HepG2 (cell line): ENCODE measurements around the gene CHADL. TPM values are rescaled to one million over a fixed set of nuclear protein-coding genes. Genes with fewer than 3 reads are reported as not detected.

ENCODE experiments used
- ADNP ChIP-seq: sonication (generic); formaldehyde crosslinking; IDR thresholded peaks from 2 replicates; pipeline ENCODE4 v1.4.0; 2020; ENCODE audit warnings: missing genetic modification reagents
- ATF5 ChIP-seq: sonication (generic); formaldehyde crosslinking; IDR thresholded peaks from 2 replicates; pipeline ENCODE4 v1.4.0; 2020; ENCODE audit warnings: mild to moderate bottlenecking, low read depth, missing genetic modification reagents
- BRCA1 ChIP-seq: sonication (generic); formaldehyde crosslinking; IDR thresholded peaks from 2 replicates; pipeline ENCODE4 v1.4.0; 2020; ENCODE audit warnings: missing genetic modification reagents
- DZIP1 ChIP-seq: sonication (generic); formaldehyde crosslinking; IDR thresholded peaks from 2 replicates; pipeline ENCODE4 v1.5.0; 2020; ENCODE audit warnings: mild to moderate bottlenecking, missing genetic modification reagents
- GLMP ChIP-seq: sonication (generic); formaldehyde crosslinking; IDR thresholded peaks from 2 replicates; pipeline ENCODE4 v1.9.0; 2021; ENCODE audit warnings: missing genetic modification reagents, mild to moderate bottlenecking, borderline replicate concordance
- GMEB1 ChIP-seq: sonication (generic); formaldehyde crosslinking; IDR thresholded peaks from 2 replicates; pipeline ENCODE4 v1.5.1; 2020; ENCODE audit warnings: missing genetic modification reagents, mild to moderate bottlenecking, borderline replicate concordance
- HMG20A ChIP-seq: IDR thresholded peaks from 2 replicates; pipeline ENCODE4 v1.6.1; 2016; ENCODE audit warnings: borderline replicate concordance
- KMT2A ChIP-seq: sonication (generic); formaldehyde crosslinking; IDR thresholded peaks from 2 replicates; pipeline ENCODE4 v1.4.0; 2020; ENCODE audit warnings: missing genetic modification reagents
- MTA1 ChIP-seq: sonication (generic); formaldehyde crosslinking; IDR thresholded peaks from 2 replicates; pipeline ENCODE4 v1.4.0; 2020; ENCODE audit warnings: missing genetic modification reagents, mild to moderate bottlenecking, borderline replicate concordance
- NAIF1 ChIP-seq: sonication (generic); formaldehyde crosslinking; IDR thresholded peaks from 2 replicates; pipeline ENCODE4 v1.5.0; 2020; ENCODE audit warnings: mild to moderate bottlenecking, missing genetic modification reagents, borderline replicate concordance
- NR1H2 ChIP-seq: sonication (generic); formaldehyde crosslinking; IDR thresholded peaks from 2 replicates; pipeline ENCODE4 v1.8.1; 2022; ENCODE audit warnings: low read depth, missing genetic modification reagents, borderline replicate concordance
- POLR2AphosphoS2 ChIP-seq: IDR thresholded peaks from 2 replicates; pipeline ENCODE4 v1.6.1; 2011; ENCODE audit warnings: low read depth, low read length, improper control_type of control experiment
- TEAD3 ChIP-seq: optimal IDR thresholded peaks from 2 replicates; pipeline ENCODE3; 2016; ENCODE audit warnings: borderline replicate concordance
- TFE3 ChIP-seq: IDR thresholded peaks from 2 replicates; pipeline ENCODE4 v1.6.1; 2016
- ZBTB34 ChIP-seq: sonication (generic); formaldehyde crosslinking; IDR thresholded peaks from 2 replicates; pipeline ENCODE4 v1.8.0; 2022; ENCODE audit warnings: mild to moderate bottlenecking, missing genetic modification reagents
- ZNF143 ChIP-seq: sonication (generic); formaldehyde crosslinking; IDR thresholded peaks from 2 replicates; pipeline ENCODE4 v1.4.0; 2020; ENCODE audit warnings: missing genetic modification reagents
- ZNF382 ChIP-seq: sonication (generic); formaldehyde crosslinking; IDR thresholded peaks from 2 replicates; pipeline ENCODE4 v1.5.0; 2020; ENCODE audit warnings: missing genetic modification reagents, mild to moderate bottlenecking, borderline replicate concordance
- ZNF792 ChIP-seq: IDR thresholded peaks from 2 replicates; pipeline ENCODE4 v1.6.1; 2016
- ZSCAN22 ChIP-seq: sonication (generic); formaldehyde crosslinking; IDR thresholded peaks from 2 replicates; pipeline ENCODE4 v1.4.0; 2020; ENCODE audit warnings: mild to moderate bottlenecking, missing genetic modification reagents
- polyA plus RNA-seq, 8 experiments: library from polyadenylated mRNA; depleted of rRNA in 3 of 8; stranded (reverse) in 7 of 8; unstranded in 1 of 8; fragments of >200 nt; fragmentation: Illumina TruSeq in 4 of 8; extraction: Trizol in 4 of 8; gene quantifications; 2 replicates each; pipeline versions ENCODE4 v1.2.1 to v1.2.3, GENCODE V29; 2011 to 2016; ENCODE audit warnings: low read depth in 4 of 8, missing spikeins in 1 of 8, mixed read lengths in 1 of 8; ENCODE audit not compliant: insufficient read depth in 1 of 8
- total RNA-seq, 5 experiments: library from RNA; depleted of rRNA; stranded (reverse); fragments of >200 nt; fragmentation: Illumina TruSeq; extraction: Trizol; gene quantifications; 2 replicates each; pipeline ENCODE4 v1.2.3, GENCODE V29; 2016; ENCODE audit warnings: low read depth in 1 of 5

The CHADL gene
- total and polyA plus RNA-seq, 2 of the 13 experiments (the other 11 are each of a cell fraction or from before 2014, with no cell fraction given): 2.8 to 8.1 TPM

GRCh38 chr22:41197038-41197972 lies 43.4 kb downstream of the CHADL start (continued):
- TF ChIP-seq TEAD3: no peak
- no peak for TF ChIP-seq NR1H2 (CRISPR knock-in tag)
- TF ChIP-seq ADNP (CRISPR knock-in tag): no peak
- peak; percentile 52; the same call in 1 of the 2 replicates for TF ChIP-seq GMEB1 (CRISPR knock-in tag)
- no peak for TF ChIP-seq HMG20A
- peak; percentile 52; the same call in 1 of the 2 replicates for TF ChIP-seq MTA1
- no peak for TF ChIP-seq ZNF143 (CRISPR knock-in tag)
- TF ChIP-seq ZSCAN22 (CRISPR knock-in tag): no peak
- no peak for TF ChIP-seq POLR2AphosphoS2
- TF ChIP-seq ZNF792: peak; percentile 60; the same call in 1 of the 2 replicates
- TF ChIP-seq ZBTB34 (CRISPR knock-in tag): no peak
- TF ChIP-seq BRCA1 (CRISPR knock-in tag): no peak
- no peak for TF ChIP-seq GLMP
- peak; percentile 81 for TF ChIP-seq ATF5 (CRISPR knock-in tag)
- TF ChIP-seq NAIF1 (CRISPR knock-in tag): 0 out of 2 replicates have a peak, but pooled peaks have one; percentile 65
- TF ChIP-seq KMT2A (CRISPR knock-in tag): no peak
- peak; percentile 49; the same call in 1 of the 2 replicates for TF ChIP-seq TFE3
- no peak for TF ChIP-seq DZIP1 (CRISPR knock-in tag)
- no peak for TF ChIP-seq ZNF382 (CRISPR knock-in tag)
